Measurements from ENCODE around the gene LRRFIP2.

DNA sequence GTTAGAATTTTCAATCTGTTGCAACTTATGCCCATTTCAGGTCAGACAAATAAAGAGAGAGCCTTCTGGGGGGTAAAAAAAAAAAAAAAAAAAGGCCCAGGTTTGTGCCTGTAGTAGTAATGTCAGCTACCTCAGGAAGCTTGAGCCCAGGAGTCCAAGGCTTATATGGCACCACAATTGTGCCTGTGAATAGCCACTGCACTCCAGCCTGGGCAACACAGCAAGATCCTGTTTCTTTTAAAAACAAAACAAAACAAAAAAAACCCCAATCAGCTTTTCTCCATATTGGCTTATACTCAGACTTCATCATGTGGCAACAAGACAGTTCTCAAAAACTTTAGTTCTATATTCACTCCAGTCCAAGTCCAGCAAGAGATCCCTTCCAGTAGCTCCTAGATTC lies 8.4 kb upstream of the LRRFIP2 start:
- no peak for TF ChIP-seq EZH2 (IDR thresholded peaks at IDR 0.05; ENCODE audit: insufficient read depth, low read length)
- TF ChIP-seq, protein P1, sequence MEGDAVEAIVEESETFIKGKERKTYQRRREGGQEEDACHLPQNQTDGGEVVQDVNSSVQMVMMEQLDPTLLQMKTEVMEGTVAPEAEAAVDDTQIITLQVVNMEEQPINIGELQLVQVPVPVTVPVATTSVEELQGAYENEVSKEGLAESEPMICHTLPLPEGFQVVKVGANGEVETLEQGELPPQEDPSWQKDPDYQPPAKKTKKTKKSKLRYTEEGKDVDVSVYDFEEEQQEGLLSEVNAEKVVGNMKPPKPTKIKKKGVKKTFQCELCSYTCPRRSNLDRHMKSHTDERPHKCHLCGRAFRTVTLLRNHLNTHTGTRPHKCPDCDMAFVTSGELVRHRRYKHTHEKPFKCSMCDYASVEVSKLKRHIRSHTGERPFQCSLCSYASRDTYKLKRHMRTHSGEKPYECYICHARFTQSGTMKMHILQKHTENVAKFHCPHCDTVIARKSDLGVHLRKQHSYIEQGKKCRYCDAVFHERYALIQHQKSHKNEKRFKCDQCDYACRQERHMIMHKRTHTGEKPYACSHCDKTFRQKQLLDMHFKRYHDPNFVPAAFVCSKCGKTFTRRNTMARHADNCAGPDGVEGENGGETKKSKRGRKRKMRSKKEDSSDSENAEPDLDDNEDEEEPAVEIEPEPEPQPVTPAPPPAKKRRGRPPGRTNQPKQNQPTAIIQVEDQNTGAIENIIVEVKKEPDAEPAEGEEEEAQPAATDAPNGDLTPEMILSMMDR (IDR thresholded peaks at IDR 0.05; ENCODE audit: insufficient read depth, low read depth, low read length), result no peak
